Common myeloid progenitor, CD34-positive (primary cell): ENCODE measurements around the gene KRTAP4-8.

Source experiments
- CTCF ChIA-PET: fragments of 350-600 bp; sonication (Branson Sonifier 250); formaldehyde crosslinking; loops from one replicate; lab custom pipeline; 2021; ENCODE audit warnings: antibody characterized with exemption; lab: Charles Lee
- POLR2A ChIA-PET: fragments of 350-600 bp; sonication (Branson Sonifier 250); formaldehyde crosslinking; loops from one replicate; lab custom pipeline; 2021; ENCODE audit warnings: antibody characterized with exemption; lab: Charles Lee
- DNase-seq, 3 donors: peaks; one replicate each; pipeline versions ENCODE4 v3.0.0 to v3.0.0-alpha.2; 2013
- H3K27ac ChIP-seq, 2 experiments: 1 replicate in 1 of 2; 2 replicates in 1 of 2; pipeline ENCODE4 v1.7.0; 2013; ENCODE audit warnings: inconsistent platforms in 2 of 2, low read length in 2 of 2, mild to moderate bottlenecking in 2 of 2, low read depth in 1 of 2, moderate library complexity in 1 of 2; ENCODE audit not compliant: severe bottlenecking in 2 of 2, insufficient read depth in 1 of 2, poor library complexity in 1 of 2
- H3K27me3 ChIP-seq, 5 experiments: replicated peaks in 2 of 5; 1 replicate in 3 of 5; 2 replicates in 2 of 5; pipeline versions ENCODE4 v1.6.1 to v1.7.0; 2013; ENCODE audit warnings: low read length in 4 of 5, mild to moderate bottlenecking in 2 of 5, moderate library complexity in 2 of 5, inconsistent platforms in 1 of 5; ENCODE audit not compliant: insufficient read depth in 5 of 5, control insufficient read depth in 4 of 5
- H3K36me3 ChIP-seq, 4 experiments: 1 replicate in 2 of 4; 2 replicates in 2 of 4; pipeline versions ENCODE4 v1.6.1 to v1.7.0; 2013; ENCODE audit warnings: low read length in 3 of 4, control low read depth in 1 of 4, mild to moderate bottlenecking in 1 of 4; ENCODE audit not compliant: control insufficient read depth in 4 of 4, insufficient read depth in 4 of 4
- H3K4me1 ChIP-seq, 4 experiments: 1 replicate in 3 of 4; 2 replicates in 1 of 4; pipeline versions ENCODE4 v1.6.1 to v1.7.1; 2013; ENCODE audit warnings: low read length in 3 of 4, mild to moderate bottlenecking in 3 of 4, control low read depth in 1 of 4, inconsistent platforms in 1 of 4, moderate library complexity in 1 of 4; ENCODE audit not compliant: control insufficient read depth in 4 of 4, insufficient read depth in 4 of 4; ENCODE audit errors: control extremely low read depth in 1 of 4
- H3K4me3 ChIP-seq, 7 experiments: 1 replicate in 4 of 7; 2 replicates in 3 of 7; pipeline versions ENCODE4 v1.5.1 to v1.7.0; 2013; ENCODE audit warnings: mild to moderate bottlenecking in 7 of 7, low read length in 6 of 7, moderate library complexity in 6 of 7, inconsistent platforms in 2 of 7, low read depth in 2 of 7, control low read depth in 1 of 7; ENCODE audit not compliant: insufficient read depth in 4 of 7, control insufficient read depth in 1 of 7; ENCODE audit errors: extremely low read depth in 1 of 7
- H3K9me3 ChIP-seq, 5 experiments: 1 replicate in 4 of 5; 2 replicates in 1 of 5; pipeline versions ENCODE4 v1.6.1 to v1.7.1; 2013; ENCODE audit warnings: low read length in 4 of 5, mild to moderate bottlenecking in 2 of 5, inconsistent platforms in 1 of 5, low read depth in 1 of 5, moderate library complexity in 1 of 5; ENCODE audit not compliant: control insufficient read depth in 4 of 5, insufficient read depth in 2 of 5; ENCODE audit errors: control extremely low read depth in 1 of 5
- WGBS: methylation state at CpG from one replicate; pipeline ENCODE4 v1.1.5; 2013; ENCODE audit not compliant: insufficient coverage; 5-methylcytosine and 5-hydroxymethylcytosine counted together

KRTAP4-8 gene

DNA sequence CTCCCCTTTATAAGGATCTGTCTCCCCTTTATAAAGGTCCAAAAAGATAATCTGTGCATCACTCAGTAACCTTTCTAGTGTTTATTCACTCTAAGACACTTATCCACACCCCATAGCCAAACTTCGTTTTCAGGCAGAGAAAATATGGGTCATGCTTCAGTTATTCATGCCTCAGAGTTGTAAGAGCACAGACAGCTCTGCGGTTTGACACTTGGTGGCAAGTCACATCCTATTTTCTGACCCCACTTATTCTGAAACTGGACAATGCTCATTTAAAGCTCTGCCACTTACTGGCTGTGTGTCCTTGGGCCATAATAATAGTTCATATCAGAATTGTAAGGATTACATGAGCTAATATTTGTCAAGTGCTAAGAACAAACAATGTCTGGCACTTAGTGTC, 48.8 kb downstream of the KRTAP4-8 start:
- peaks cover 0 to 2% (median 0%) of the 10 kb centered on the region in 5 experiments for H3K9me3 ChIP-seq
- H3K4me1 ChIP-seq: no peaks in the 10 kb centered on the region
- DNase-seq: no peak
- no peak overlapping the region for H3K27ac ChIP-seq
- peaks cover 0 to 25% (median 3%) of the 10 kb centered on the region in 5 experiments for H3K27me3 ChIP-seq
- no peaks in the 10 kb centered on the region for H3K36me3 ChIP-seq
- WGBS: 87% methylated on average over 2 of the region's 2 CpGs
- POLR2A ChIA-PET: no interaction called here
- no peak overlapping the region for H3K4me3 ChIP-seq
- CTCF ChIA-PET: no interaction called here

DNA sequence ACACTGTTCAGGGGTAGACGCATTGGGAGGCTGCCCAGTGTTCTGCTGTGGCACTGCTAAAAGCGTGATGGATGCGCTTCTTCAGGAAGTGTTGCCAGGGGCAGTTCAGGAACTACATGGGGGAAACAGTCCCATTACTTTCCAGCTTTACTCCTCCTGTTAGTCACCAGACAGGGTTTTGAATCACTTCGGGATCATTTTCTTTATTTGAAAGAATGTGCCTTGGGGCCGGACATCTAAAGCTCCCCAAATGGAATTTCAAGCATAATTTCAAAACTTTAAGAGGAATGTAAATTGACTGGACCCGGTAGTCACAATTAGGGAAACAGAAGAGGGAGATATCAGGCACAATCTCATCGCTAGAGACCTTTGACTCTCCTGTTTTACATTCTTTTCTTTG, 49.5 kb downstream of the KRTAP4-8 start:
- Histone ChIP-seq H3K27me3 (peaks cover 0 to 25% (median 3%) of the 10 kb centered on the region in 5 experiments), H3K36me3 (no peaks in the 10 kb centered on the region), H3K4me1 (no peaks in the 10 kb centered on the region), H3K4me3 (no peak overlapping the region), H3K27ac (no peak overlapping the region), H3K9me3 (peaks cover 0 to 3% (median under 1%) of the 10 kb centered on the region in 5 experiments)
- no peak for DNase-seq
- WGBS: 84% methylated on average over 5 of the region's 7 CpGs
- ChIA-PET CTCF (no interaction called here), POLR2A (no interaction called here)
